HEK293 (cell line): ENCODE data around the gene PRXL2B.

Experiments used
- IKZF3 ChIP-seq: fragments of 450-650 bp; IDR thresholded peaks from 2 replicates; pipeline ENCODE4 v1.5.0; 2018; ENCODE audit warnings: missing biosample characterization, mild to moderate bottlenecking, missing genetic modification characterization, moderate library complexity
- REST ChIP-seq: fragments of 450-650 bp; formaldehyde crosslinking; IDR thresholded peaks from 2 replicates; pipeline ENCODE4 v1.5.1; 2016; ENCODE audit warnings: missing biosample characterization, missing genetic modification characterization
- ZNF529 ChIP-seq: fragments of 450-650 bp; formaldehyde crosslinking; IDR thresholded peaks from 2 replicates; pipeline ENCODE4 v1.5.1; 2017; ENCODE audit warnings: missing genetic modification characterization, missing biosample characterization; ENCODE audit not compliant: insufficient replicate concordance
- ZNF639 ChIP-seq: fragments of 450-650 bp; formaldehyde crosslinking; IDR thresholded peaks from 2 replicates; pipeline ENCODE4 v1.5.1; 2016; ENCODE audit warnings: missing biosample characterization, missing genetic modification characterization
- TF ChIP-seq, protein P1 (sequence below): fragments of 450-650 bp; formaldehyde crosslinking; IDR thresholded peaks from 2 replicates; pipeline ENCODE4 v1.5.1; 2016; ENCODE audit warnings: missing biosample characterization, missing genetic modification characterization, low read depth

DNA sequence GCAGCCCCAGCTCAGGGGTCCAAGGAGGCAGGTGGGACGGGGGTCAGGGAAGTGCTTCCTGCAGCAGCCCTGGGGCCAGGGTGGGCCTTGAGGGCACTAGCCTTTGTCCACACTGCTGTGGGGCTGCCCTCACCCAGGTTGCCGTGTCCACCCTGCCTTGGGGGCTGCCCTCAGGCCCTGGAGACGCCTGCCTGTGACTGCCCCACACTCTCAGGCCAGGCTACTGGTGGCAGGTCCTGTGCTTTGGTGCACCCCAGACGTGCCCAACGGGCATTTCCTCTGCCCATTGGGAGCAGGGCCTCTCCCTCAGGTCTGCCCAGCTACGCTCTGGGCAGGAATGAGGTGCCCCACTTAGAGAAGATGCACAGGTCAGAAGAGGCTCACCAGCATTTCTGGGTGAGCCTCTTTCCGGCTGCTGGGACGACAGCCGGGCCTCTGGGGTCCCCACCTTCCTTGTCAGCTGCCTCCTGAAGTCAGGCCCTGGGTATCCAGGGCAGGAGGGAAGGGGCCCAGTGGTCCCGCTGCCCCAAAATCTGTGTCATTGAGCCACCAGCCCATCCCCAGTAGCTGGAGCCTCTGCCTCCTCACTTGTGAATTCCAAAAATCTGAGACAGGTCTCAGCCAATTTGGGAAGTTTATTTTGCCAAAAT lies 48.9 kb downstream of the PRXL2B start:
- TF ChIP-seq REST (no peak), ZNF529 (tag by site-specific recombination) (no peak), IKZF3 (tag by site-specific recombination) (no peak), ZNF639 (tag by site-specific recombination) (no peak)
- TF ChIP-seq, protein P1, sequence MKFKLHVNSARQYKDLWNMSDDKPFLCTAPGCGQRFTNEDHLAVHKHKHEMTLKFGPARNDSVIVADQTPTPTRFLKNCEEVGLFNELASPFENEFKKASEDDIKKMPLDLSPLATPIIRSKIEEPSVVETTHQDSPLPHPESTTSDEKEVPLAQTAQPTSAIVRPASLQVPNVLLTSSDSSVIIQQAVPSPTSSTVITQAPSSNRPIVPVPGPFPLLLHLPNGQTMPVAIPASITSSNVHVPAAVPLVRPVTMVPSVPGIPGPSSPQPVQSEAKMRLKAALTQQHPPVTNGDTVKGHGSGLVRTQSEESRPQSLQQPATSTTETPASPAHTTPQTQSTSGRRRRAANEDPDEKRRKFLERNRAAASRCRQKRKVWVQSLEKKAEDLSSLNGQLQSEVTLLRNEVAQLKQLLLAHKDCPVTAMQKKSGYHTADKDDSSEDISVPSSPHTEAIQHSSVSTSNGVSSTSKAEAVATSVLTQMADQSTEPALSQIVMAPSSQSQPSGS (tag by site-specific recombination) = no peak
